PC-9 (cell line): ENCODE measurements around the gene UNC13A.

Source experiments
- CTCF ChIP-seq: fragments of 200-600 bp; sonication (generic); conservative IDR thresholded peaks from 2 replicates; pipeline ENCODE4 v1.6.1; 2017; ENCODE audit warnings: mixed run types, antibody characterized with exemption, mild to moderate bottlenecking, moderate library complexity
- EZH2 ChIP-seq: fragments of 200-600 bp; sonication (generic); IDR thresholded peaks from 2 replicates; pipeline ENCODE4 v1.8.0; 2017; ENCODE audit warnings: antibody characterized with exemption, low read depth

- TF ChIP-seq CTCF (no peak), EZH2 (no peak)
These were observed 131.2 kb downstream of the UNC13A start for GRCh38 chr19:17556995-17557394.
